ENCODE results near the gene SRM. TPM values are rescaled to one million over a fixed set of nuclear protein-coding genes. Genes with fewer than 3 reads are reported as not detected.
"Not testable (repeated sequence)": the region's sequence is repeated elsewhere in the genome, so short reads cannot be mapped to it uniquely, and the experiment has no call there.

SRM gene
- total RNA-seq, 4 donors from 2014 or later: 24.4 to 38.8 (median 31.6) TPM

DNA sequence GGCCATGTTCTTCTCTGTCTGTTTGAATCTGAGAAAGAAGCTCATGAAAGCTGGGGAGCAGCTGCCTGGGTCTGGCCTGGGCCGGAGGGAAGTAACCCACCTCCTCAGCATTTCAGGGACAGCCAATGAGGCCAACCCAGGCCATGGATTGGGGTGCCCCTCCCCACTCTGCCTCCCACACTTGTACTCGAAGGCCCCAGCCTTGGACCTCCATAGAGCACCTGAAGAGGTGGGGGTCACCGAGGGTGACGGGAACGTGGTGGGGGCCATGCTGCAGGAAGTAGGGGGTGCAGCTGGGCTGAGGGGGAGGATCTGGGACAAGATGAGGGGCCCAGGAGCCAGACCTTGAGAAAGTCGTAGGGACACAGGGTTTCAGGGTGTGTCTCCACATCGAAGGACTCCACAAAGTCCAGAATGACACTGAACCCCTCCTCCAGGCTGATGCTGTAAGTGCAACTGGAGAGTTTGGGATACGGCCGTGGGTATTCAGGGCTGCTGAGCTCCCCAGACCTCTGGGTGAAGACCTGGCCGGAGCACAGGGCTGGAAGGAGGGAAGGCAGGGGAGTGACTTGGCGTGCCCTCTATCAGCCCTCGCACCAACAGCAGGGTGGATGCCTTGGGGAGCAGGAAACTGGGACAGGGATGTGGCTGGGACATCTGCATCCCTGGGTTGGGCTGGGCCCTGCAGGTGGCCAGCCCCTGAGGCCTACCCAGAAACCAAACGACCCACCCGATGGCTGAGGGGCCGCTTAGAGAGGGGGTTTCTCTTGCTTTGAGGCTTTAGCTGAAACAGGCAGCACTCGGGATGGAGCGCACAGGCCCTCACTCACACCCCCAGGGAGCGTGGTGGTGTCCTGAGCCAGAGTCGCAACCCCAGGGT is 16.6 kb downstream of the SRM start:
- no peak for TF ChIP-seq POLR2A (IDR thresholded peaks at IDR 0.05)
- TF ChIP-seq, protein P1, sequence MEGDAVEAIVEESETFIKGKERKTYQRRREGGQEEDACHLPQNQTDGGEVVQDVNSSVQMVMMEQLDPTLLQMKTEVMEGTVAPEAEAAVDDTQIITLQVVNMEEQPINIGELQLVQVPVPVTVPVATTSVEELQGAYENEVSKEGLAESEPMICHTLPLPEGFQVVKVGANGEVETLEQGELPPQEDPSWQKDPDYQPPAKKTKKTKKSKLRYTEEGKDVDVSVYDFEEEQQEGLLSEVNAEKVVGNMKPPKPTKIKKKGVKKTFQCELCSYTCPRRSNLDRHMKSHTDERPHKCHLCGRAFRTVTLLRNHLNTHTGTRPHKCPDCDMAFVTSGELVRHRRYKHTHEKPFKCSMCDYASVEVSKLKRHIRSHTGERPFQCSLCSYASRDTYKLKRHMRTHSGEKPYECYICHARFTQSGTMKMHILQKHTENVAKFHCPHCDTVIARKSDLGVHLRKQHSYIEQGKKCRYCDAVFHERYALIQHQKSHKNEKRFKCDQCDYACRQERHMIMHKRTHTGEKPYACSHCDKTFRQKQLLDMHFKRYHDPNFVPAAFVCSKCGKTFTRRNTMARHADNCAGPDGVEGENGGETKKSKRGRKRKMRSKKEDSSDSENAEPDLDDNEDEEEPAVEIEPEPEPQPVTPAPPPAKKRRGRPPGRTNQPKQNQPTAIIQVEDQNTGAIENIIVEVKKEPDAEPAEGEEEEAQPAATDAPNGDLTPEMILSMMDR (IDR thresholded peaks at IDR 0.05): no peak
- peak in 1 of 2 donors; percentile 78 for DNase-seq (ENCODE audit: low spot score in 2 of 2)
- no peak overlapping the region for H3K4me3 ChIP-seq (ENCODE audit: low read depth, poor library complexity, severe bottlenecking)
- WGBS, 2 donors: 72 to 73% methylated on average over 18 to 19 of the region's 19 CpGs
- intact Hi-C loops (cut with DNase I; ENCODE audit: low total_unique reads): no loop called here

GRCh38 chr1:11042065-11042464 is 17.8 kb downstream of the SRM start:
- 80 to 82% methylated on average over 3 of the region's 3 CpGs for WGBS, 2 donors
- intact Hi-C loops (cut with DNase I; ENCODE audit: low total_unique reads): no loop called here
- no peak for TF ChIP-seq POLR2A (IDR thresholded peaks at IDR 0.05)
- TF ChIP-seq, protein P1 (IDR thresholded peaks at IDR 0.05): no peak
- no peak overlapping the region for H3K4me3 ChIP-seq (ENCODE audit: low read depth, poor library complexity, severe bottlenecking)
- DNase-seq (ENCODE audit: low spot score in 2 of 2): peak in 1 of 2 donors; percentile 17

- no peak for DNase-seq (ENCODE audit: low spot score in 2 of 2)
- intact Hi-C loops (cut with DNase I; ENCODE audit: low total_unique reads): no loop called here
- no peak overlapping the region for H3K4me3 ChIP-seq (ENCODE audit: low read depth, poor library complexity, severe bottlenecking)
- TF ChIP-seq POLR2A (IDR thresholded peaks at IDR 0.05): no peak
- TF ChIP-seq, protein P1 (IDR thresholded peaks at IDR 0.05): no peak
Measured at GRCh38 chr1:11041048-11041447, 18.8 kb downstream of the SRM start.

GRCh38 chr1:11040105-11040429 is 19.8 kb downstream of the SRM start:
- DNase-seq (ENCODE audit: low spot score in 2 of 2): peak in 1 of 2 donors; percentile 78
- H3K4me3 ChIP-seq (ENCODE audit: low read depth, poor library complexity, severe bottlenecking); intact Hi-C loops (cut with DNase I; ENCODE audit: low total_unique reads): not testable (repeated sequence)
- 88 to 91% methylated on average over 7 of the region's 7 CpGs for WGBS, 2 donors

GRCh38 chr1:11039351-11040104 is 20.3 kb downstream of the SRM start:
- intact Hi-C loops (cut with DNase I; ENCODE audit: low total_unique reads): no loop called here
- no peak for TF ChIP-seq POLR2A (IDR thresholded peaks at IDR 0.05)
- TF ChIP-seq, protein P1 (IDR thresholded peaks at IDR 0.05): no peak
- peak in 1 of 2 donors; percentile 3 for DNase-seq (ENCODE audit: low spot score in 2 of 2)

DNA sequence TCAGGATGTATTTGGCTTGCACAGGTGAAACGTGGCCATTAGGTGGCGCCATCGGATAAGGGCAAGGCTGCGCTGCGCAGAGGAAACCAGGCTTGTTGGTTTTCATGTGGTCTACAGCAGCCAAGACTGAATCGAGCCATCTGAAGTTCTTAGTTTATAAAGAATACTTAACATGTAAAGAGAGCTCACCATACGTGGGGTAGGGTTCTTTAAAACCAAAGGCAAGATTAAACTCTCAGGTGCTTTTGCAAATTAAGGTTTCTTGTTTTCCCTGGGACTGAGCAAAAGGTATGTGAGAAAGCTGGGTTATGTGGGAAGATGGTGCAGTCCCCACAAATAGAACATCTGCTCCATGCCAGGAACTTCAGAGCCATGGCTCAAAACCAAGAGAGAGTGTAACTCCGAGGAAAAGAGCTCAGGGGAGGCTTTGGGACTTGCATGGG is 22.1 kb downstream of the SRM start:
- TF ChIP-seq POLR2A (IDR thresholded peaks at IDR 0.05): no peak
- TF ChIP-seq, protein P1 (IDR thresholded peaks at IDR 0.05): no peak
- no peak overlapping the region for H3K4me3 ChIP-seq (ENCODE audit: low read depth, poor library complexity, severe bottlenecking)
- intact Hi-C loops (cut with DNase I; ENCODE audit: low total_unique reads): no loop called here
- 0% methylated on average over 8 of the region's 8 CpGs for WGBS, 2 donors
- peak; percentile 82 to 98 for DNase-seq (ENCODE audit: low spot score in 2 of 2)

More at GRCh38 chr1:11039351-11040104, 20.3 kb downstream of the SRM start:
- H3K4me3 ChIP-seq (ENCODE audit: low read depth, poor library complexity, severe bottlenecking): no peak overlapping the region
- 72 to 74% methylated on average over 2 of the region's 2 CpGs for WGBS, 2 donors
